Measurements from ENCODE around the gene BPIFB3.

Gene BPIFB3

DNA sequence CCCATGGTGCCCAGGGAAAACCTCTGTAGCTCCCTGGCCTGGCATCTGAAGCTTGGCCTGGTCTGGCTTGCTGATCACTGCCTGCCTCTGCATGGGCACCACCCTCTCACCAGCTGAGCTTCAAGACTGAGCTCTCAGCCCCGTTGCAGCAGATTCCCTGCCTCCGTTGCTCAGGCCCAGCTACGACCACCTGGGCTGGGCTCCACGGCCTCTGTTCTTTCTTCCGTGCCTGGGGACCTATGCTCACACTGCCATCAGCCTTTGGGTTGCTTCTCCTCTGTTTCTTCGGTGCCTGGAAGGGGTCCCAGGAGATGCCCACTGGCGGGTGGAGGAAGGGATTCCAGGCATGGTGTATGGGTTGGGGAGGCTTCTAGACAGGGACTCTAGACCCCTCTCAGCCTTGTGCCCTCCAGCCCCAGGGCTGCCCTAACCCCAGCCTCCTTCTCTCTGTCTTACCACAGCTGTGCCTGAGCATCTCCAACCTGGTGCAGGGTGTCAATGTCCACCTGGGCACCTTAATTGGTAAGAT is 37.1 kb upstream of the BPIFB3 start:
- DNase-seq, result no peak

- no peak for DNase-seq
Measured at GRCh38 chr20:33017542-33017941, 36.2 kb upstream of the BPIFB3 start.

DNA sequence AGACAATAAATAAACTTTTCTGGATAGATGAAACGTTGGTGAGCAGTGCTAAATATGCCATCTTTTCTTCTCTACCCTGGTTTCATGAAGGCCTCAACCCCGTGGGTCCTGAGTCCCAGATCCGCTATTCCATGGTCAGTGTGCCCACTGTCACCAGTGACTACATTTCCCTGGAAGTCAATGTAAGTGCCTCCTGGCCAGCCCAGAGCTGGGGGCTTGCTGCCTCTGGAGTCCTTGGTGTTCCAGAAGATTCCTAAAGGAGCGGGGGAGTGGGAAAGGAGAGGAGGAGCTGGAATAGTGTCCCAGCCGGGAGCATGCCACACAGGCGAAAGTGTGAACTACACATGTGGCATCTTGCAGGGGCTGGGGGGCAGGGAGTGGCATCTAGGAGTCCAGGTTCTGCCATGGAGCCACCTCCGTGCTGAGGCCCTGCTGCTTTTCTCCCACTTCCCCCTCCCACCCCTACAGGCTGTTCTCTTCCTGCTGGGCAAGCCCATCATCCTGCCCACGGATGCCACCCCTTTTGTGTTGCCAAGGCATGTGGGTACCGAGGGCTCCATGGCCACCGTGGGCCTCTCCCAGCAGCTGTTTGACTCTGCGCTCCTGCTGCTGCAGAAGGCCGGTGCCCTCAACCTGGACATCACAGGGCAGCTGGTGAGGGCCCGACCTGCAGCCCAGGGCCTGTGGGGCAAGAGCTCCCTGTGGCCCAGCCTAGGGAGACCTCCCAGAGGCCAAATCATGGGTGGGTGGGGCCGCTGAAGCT is 35.4 kb upstream of the BPIFB3 start:
- no peak for DNase-seq

DNA sequence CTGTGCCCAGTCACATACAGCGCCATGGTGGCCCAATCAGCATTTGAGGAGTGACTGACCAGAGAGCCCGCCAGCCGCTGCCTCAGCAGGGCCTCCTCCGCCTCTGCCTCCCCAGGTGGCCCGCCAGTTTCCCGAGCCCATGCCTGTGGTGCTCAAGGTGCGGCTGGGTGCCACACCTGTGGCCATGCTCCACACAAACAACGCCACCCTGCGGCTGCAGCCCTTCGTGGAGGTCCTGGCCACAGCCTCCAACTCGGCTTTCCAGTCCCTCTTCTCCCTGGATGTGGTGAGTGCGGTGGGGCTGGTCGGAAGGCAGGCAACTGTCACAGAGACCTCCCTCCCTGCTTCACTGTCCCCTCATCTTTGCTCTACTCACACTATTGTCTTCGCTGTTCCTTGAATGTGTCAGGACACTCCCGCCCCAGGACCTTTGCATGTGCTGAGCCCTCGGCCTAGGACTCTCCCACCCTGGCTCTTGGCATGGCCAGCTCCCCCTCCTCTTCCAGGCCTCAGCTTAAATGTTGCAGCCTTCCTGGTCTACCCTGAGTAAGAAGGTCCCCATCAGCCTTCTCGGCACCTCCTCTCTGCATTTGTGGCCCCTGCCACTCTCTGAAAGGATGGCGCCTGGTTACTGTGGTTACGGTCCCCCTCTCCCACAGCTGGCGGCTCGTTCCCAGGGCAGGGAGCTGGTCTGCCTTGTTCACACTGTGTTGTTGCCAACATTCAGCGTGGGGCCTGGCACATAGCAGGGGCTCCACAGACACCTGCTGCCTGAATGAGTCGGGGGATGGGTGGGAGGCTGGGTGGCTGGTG is 34.0 kb upstream of the BPIFB3 start:
- no peak for DNase-seq

- no peak for DNase-seq
Measured at GRCh38 chr20:33020278-33021161, 33.2 kb upstream of the BPIFB3 start.

DNA sequence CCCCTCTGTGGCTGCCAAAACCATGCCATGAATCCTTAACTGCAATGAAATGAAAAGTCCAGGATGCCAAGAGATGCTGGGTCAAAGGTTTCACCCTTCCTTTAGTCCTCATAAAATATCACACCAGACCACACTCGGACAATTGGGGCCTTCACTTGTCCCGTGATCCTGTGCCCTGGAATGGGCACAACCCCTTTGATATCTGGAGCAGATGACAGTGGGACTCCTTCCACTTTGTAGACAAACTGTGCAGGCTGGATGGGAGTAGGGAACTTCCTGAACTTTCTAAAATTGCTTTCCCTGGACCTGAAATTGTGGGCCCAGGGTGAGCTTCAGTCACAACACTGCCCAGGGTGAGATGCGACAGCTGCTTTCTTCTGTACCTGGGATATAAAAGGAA is 31.8 kb upstream of the BPIFB3 start:
- DNase-seq, result no peak

- no peak for DNase-seq
Measured at GRCh38 chr20:33022289-33022688, 31.4 kb upstream of the BPIFB3 start.

GRCh38 chr20:33022694-33023438 is 30.8 kb upstream of the BPIFB3 start:
- no peak for DNase-seq

GRCh38 chr20:33023439-33024242 is 30.1 kb upstream of the BPIFB3 start:
- no peak for DNase-seq

- no peak for DNase-seq
Measured at GRCh38 chr20:33024243-33024560, 29.5 kb upstream of the BPIFB3 start.

DNA sequence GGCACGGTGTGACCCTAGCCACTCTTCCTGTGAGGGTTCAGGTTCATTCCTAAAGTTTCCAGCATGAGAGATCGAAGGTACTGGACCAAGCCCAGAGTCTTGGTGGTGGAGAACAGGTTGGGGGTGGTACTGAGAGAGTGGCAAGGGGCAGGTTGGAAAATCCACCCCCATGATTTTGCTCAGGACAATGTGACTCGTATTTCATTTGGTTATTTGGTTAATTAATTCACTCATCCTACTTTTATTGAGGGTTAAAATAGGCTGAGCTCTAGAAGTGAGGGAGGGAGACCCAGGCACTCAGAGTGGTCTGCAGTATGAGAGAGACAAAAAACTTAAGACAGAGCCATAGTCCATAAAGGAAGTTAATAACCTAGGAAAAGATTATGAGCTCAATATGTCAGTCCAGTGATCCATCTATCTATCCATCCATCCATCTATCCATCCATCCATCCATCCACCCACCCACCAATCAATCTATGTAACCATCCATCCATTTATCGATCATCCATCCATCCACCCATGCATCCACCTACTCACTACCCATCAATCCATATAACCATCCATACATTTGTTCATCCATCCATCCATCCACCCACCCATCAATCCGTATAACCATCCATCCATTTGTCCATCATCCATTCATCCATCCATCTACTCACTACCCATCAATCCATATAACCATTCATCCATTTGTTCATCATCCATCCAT is 28.9 kb upstream of the BPIFB3 start:
- DNase-seq, result no peak

DNA sequence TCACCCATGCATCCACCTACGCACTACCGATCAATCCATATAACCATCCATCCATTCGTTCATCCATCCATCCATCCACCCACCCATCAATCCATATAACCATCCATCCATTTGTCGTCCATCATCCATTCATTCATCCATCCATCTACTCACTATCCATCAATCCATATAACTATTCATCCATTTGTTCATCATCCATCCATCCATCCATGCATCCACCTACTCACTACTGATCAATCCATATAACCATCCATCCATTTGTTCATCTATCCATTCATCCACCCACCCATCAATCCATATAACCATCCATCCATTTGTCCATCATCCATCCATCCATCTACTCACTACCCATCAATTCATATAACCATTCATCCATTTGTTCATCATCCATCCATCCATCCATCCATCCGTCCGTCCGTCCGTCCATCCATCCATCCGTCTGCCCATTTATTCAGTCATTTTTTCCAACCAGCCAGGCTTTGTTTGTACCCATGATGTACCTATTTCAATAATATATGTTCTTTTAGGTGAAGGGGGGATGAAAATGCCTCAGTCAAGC is 28.3 kb upstream of the BPIFB3 start:
- DNase-seq, result no peak

GRCh38 chr20:33026072-33026778 is 27.5 kb upstream of the BPIFB3 start:
- DNase-seq, result no peak

DNA sequence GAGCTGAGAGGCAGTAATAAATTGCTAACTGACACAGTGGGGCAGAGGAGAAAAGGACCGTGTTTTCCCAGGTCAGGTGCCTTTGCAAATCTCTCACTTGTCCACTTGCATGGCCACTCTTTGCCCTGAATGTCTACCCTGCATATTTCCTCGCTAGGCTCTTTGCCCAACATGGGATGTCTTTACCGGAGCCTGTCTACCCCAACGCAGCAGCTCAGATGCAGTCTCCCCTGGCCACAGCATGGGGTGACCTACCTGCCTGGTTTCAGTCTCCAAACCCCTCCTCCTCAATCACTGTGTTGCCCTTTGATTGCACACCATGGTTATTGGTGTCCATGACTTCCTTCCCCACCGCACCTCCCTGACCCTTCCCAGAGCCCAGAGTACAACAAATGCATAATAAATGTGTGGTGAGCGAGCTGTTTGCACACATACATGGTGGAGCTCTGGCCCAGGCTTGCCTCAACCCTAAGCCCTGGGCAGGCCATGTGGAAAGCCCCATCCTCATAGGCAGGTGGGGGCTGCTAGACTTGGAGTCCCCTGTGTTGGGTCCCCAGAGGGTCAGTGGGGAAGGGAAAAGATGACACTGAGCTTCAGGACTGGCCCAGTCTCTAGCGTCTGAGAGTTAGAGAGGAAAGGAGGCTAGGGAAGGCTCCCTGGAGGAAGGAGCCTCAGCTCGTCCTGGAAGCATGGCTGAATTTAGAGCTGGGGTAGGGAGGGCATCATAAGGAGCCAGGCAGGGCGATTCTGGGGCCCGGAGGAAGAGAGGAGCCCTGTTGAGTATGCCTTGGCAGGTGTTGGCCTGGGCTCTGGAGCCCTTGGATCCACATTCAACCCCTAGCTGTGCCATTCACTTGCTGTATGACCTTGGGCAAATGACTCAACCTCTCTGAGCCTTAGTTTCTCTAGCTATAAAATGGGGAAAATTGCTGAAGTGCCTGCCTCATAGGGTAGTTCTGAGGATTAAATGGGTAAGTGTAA is 26.6 kb upstream of the BPIFB3 start:
- no peak for DNase-seq

- DNase-seq, result no peak
Measured at GRCh38 chr20:33027769-33028751, 25.6 kb upstream of the BPIFB3 start.

DNA sequence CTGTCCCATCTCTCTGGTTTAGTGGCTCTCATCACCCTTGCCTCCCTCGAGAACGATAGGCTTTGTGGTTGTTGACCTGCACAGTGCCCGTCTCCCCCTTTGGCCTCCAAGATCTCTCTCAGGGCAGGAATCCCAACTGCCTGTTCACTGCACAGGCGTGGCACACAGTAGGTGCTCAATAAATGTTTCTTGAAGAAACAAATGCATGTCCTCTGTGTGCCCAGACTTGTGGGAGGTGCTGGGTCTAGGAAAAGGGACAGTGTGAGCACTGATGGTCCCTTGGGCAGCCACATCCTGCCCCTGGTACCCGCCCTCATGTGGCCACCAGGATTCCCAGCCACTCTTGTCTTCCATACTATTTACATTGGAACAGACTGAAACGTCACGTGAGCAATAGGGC is 24.8 kb upstream of the BPIFB3 start:
- DNase-seq, result no peak

GRCh38 chr20:33030076-33030475 is 23.6 kb upstream of the BPIFB3 start:
- DNase-seq, result no peak
